HG03039 (cell line): Measurements from ENCODE around the gene NHLRC4.

ENCODE experiments used
- ATAC-seq: cut with Tn5 transposase; IDR thresholded peaks from one replicate; pipeline ENCODE4 v1.9.1; 2021; ENCODE audit warnings: mild to moderate bottlenecking, moderate library complexity; ENCODE audit not compliant: unreplicated experiment

NHLRC4 gene

DNA sequence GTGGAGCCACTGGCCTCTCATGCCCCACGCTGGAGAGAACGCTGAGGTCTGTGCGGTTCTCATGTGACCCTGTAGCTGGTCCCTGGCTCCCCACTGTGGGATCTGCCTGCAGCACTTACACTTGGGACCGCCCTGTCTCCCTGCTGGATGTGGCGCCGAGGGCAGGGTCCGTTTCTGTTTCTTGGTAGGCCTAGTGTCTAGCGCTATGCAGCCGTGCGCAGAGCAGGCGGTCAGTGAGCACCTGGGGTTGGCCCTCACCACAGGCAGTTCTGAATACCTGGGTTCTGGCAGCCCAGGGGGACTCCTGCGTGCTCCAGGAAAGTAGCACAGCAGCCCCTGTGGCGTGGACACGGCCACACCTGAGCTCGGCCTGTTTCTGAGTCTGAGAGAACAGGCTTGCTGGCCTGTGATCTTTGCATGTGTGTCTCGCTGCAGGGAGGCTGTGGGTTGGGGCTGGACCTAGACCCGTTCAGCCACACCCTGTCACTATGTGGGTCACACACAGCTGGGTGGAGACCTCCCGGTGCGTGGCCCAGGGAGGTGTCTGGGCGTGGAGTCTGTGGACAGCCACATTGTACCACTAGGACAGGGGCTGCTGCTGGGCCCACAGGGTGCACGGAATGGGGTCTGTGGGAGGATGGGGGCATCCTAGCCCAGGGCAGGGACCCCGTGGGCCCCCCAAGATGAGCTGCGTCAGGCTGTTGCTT is 36.5 kb upstream of the NHLRC4 start:
- ATAC-seq = no peak

GRCh38 chr16:531494-532125 is 35.2 kb upstream of the NHLRC4 start:
- no peak for ATAC-seq

GRCh38 chr16:533391-534123 is 33.2 kb upstream of the NHLRC4 start:
- ATAC-seq = no peak

DNA sequence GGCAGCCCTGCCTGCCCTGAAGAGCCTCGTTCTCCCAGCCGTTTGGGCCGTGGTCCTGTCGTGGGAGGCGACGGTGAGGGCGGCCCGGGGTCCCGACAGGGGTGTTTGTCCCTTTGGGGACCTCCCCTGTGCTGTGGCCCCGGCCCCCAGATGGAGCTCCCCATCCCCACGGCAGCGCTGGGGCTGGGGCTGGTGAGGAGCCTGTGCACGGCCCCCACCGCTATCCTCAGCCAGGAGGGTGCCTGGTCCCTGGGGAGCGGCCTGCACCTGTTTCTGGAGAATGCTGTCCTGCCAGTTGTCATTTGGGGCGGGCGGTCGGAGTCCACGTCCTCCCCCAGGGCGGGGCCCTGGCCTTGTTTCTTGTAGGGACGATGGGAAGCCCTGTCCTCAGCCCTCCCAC is 32.7 kb upstream of the NHLRC4 start:
- no peak for ATAC-seq

- no peak for ATAC-seq
These were observed 31.9 kb upstream of the NHLRC4 start for GRCh38 chr16:534856-535445.

- ATAC-seq = no peak
These were observed 31.1 kb upstream of the NHLRC4 start for GRCh38 chr16:535446-536405.

DNA sequence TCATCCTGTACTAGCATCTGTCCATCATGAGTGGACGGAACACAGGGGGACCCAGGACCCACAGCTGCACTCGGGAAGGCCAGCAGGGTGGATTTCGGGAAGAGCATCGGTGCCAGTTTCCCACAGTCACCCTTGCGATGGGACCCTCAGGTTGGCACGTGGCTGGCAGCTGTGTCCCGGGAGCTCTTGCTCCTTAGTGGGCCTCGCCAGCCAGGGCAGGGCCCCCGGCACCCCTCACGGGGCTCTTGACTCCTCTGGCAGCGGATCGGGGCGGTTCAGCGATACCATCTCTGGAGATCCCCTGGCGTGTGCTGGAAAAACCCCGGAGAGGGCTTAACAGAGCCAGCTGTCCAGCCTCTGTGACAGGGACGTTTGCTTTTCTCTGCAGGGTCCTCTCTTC is 30.1 kb upstream of the NHLRC4 start:
- no peak for ATAC-seq

GRCh38 chr16:537415-538335 is 29.1 kb upstream of the NHLRC4 start:
- ATAC-seq = no peak

DNA sequence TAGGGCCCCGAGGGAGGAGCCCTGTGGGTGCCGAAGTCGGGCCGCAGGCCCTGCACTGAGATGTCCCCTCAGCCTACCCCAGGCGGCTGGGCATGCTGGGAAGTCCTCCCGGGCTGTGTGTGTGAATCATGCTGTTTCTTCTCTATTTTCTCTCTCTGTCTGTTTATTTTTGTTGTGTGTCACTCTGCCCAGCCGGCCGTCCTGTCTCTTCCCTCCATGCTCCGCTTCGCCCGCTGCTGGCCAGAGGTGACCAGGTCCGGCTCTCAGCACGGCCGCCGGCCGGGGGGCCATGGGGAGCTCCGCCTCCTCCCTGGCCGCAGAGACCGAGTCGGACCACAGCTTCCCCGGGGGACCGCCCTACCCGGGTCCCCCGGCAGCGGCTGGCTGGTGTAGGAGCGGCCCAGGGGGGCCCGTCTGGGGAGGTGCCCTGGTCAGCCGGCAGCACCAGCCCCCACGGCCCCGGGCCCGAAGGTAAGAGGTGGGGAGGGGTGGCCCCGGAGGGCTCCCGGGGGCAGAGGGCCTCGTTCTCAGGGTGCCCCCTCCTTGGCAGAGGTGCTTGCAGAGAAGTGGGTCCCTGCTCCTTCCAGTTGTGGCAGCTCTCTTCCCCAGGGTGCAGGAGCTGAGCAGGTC is 26.8 kb upstream of the NHLRC4 start:
- ATAC-seq = no peak

- ATAC-seq = no peak
These were observed 26.0 kb upstream of the NHLRC4 start for GRCh38 chr16:540645-541340.

DNA sequence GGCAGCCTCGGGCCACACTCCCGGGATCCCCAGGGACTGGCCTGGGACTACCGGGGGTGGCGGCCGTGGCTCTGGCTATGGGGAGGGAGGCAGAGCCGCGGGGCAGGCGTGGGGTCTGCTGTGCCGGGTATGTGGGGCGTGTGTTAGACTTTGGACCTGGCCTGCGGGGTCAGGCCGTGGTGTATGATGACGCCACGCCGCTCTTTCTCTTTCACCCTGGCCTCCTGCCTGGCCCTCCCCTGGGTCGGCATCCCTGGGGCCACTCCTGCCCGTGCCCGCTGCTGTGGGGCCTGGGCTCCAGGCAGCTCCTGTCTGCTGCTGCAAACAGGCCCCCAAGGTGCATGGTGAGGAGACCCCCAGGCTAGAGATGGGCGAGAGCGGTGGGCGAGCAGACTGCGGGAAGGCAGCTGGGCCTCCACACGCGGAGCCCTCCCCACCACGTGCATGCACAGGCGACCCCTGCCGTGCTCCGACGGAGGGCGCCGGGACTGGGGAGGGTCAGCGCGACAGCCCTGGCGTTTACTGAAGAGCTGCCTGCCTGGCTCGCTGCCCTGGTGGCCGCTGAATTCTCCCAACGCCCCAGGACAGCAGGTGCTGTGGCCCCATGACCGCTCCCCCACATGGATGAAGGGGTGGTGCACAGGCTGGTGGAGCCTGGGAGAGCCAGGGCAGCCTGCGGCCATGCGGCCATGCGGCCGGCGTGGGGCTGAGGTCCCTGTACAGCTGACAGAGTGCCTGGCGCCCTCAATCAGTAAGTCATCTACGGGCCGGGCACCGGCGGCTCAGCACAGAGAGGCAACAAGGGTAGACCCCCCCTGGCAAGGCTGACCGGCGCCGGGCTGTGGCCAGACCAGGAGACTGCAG is 23.3 kb upstream of the NHLRC4 start:
- ATAC-seq = no peak

- ATAC-seq = no peak
These were observed 22.3 kb upstream of the NHLRC4 start for GRCh38 chr16:544517-544916.

DNA sequence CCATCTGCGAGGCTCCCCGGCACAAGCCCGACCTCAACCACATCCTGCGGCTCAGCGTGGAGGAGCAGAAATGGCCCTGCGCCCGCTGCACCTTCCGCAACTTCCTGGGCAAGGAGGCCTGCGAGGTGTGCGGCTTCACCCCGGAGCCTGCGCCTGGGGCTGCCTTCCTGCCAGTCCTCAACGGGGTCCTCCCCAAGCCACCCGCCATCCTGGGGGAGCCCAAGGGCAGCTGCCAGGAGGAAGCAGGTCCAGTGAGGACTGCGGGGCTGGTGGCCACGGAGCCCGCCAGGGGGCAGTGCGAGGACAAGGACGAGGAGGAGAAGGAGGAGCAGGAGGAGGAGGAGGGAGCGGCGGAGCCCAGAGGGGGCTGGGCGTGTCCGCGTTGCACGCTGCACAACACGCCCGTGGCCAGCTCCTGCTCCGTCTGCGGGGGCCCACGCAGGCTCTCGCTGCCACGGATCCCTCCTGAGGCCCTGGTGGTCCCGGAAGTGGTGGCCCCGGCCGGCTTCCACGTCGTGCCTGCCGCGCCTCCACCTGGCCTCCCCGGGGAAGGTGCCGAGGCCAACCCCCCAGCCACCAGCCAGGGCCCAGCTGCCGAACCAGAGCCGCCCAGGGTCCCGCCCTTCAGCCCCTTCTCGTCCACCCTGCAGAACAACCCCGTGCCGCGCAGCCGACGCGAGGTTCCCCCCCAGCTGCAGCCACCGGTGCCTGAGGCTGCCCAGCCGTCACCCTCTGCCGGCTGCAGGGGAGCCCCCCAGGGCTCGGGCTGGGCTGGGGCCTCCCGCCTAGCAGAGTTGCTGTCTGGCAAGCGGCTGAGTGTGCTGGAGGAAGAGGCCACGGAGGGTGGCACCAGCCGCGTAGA is 19.7 kb upstream of the NHLRC4 start:
- ATAC-seq = no peak

- no peak for ATAC-seq
These were observed 18.2 kb upstream of the NHLRC4 start for GRCh38 chr16:548586-548985.

DNA sequence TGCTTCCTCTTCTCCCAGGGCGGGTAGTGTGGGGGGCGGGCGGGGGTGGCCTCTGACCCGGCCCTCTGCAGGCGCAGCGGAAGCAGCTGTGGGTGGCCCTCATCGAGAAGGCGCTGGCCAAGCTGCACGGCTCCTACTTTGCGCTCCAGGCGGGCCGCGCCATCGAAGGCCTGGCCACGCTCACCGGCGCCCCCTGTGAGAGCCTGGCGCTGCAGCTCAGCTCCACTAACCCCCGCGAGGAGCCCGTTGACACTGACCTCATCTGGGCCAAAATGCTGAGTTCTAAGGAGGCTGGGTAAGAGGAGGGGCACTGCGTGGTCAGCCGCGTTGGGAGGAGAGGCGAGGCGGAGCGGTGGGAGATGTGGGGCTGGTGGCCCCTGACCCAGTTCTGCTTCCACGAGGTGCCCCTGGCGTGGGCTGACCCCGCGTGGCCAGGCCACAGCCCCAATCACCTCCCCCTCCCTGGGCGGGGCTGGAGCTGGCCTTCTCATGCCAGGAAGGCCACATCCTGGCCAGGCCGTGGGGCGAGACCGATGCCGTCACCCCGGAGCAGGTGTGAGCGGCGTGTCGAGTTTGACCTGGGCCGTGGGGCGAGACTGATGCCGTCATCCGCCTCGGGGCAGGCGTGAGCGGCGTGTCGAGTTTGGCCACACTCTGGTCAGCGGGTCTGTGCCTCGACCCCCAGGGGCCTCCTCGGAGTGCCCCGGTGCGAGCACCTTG is 17.1 kb upstream of the NHLRC4 start:
- ATAC-seq = no peak

DNA sequence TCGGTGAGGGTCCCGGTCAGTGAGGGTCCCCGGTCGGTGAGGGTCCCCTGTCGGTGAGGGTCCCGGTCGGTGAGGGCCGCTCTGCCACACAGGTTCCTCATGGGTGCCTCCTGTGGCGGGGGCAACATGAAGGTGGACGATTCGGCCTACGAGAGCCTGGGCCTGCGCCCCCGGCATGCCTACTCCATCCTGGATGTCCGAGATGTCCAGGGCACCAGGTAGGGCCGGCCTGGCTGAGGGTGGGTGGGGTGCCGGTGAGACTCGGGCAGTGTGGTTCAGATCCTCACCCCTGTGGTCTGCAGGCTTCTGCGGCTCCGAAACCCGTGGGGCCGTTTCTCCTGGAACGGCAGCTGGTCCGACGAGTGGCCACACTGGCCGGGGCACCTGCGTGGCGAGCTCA is 15.6 kb upstream of the NHLRC4 start:
- no peak for ATAC-seq
